ENCODE results near the gene ASIC2.

GRCh38 chr17:33205552-33205951, 87.5 kb downstream of the ASIC2 start:
- TF ChIP-seq CTCF (IDR thresholded peaks at IDR 0.05) (no peak), POLR2AphosphoS5 (IDR thresholded peaks at IDR 0.05) (no peak)
